Measurements from ENCODE around the gene CT47C1. TPM values are rescaled to one million over a fixed set of nuclear protein-coding genes. Genes with fewer than 3 reads are reported as not detected.
A peak's percentile ranks its signal among the peaks of the same experiment; 100 is the strongest.

The CT47C1 gene
- total RNA-seq, 1 donor from 2014 or later, result not detected

- no peak for DNase-seq (ENCODE audit: low read depth)
- Histone ChIP-seq H3K36me3 (ENCODE audit: control insufficient read depth, insufficient read depth, low read length) (no peaks in the 10 kb centered on the region), H3K27me3 (ENCODE audit: control insufficient read depth, insufficient read depth, low read length) (no peaks in the 10 kb centered on the region), H3K4me3 (ENCODE audit: low read depth, low read length) (no peak overlapping the region)
- no peak for TF ChIP-seq CTCF (IDR thresholded peaks at IDR 0.05; ENCODE audit: insufficient read depth, low read length, severe bottlenecking)
- FAIRE-seq, result no peak
Measured at GRCh38 chrX:119045884-119046283, 26.9 kb upstream of the CT47C1 start.

- no peak for TF ChIP-seq CTCF (IDR thresholded peaks at IDR 0.05; ENCODE audit: insufficient read depth, low read length, severe bottlenecking)
- FAIRE-seq (no peak), DNase-seq (ENCODE audit: low read depth) (no peak)
Measured at GRCh38 chrX:119055687-119056086, 17.1 kb upstream of the CT47C1 start.

GRCh38 chrX:119062750-119063374 is 9.9 kb upstream of the CT47C1 start:
- TF ChIP-seq CTCF (IDR thresholded peaks at IDR 0.05; ENCODE audit: insufficient read depth, low read length, severe bottlenecking), result no peak
- H3K4me3 ChIP-seq (ENCODE audit: low read depth, low read length), result no peak overlapping the region
- H3K36me3 ChIP-seq (ENCODE audit: control insufficient read depth, insufficient read depth, low read length), result no peaks in the 10 kb centered on the region
- DNase-seq (ENCODE audit: low read depth) (peak; percentile 32), FAIRE-seq (peak; percentile 7)
- H3K27me3 ChIP-seq (ENCODE audit: control insufficient read depth, insufficient read depth, low read length), result no peaks in the 10 kb centered on the region

More at GRCh38 chrX:119055687-119056086, 17.1 kb upstream of the CT47C1 start:
- Histone ChIP-seq H3K36me3 (ENCODE audit: control insufficient read depth, insufficient read depth, low read length) (no peaks in the 10 kb centered on the region), H3K27me3 (ENCODE audit: control insufficient read depth, insufficient read depth, low read length) (no peaks in the 10 kb centered on the region), H3K4me3 (ENCODE audit: low read depth, low read length) (no peak overlapping the region)

- no peaks in the 10 kb centered on the region for H3K36me3 ChIP-seq (ENCODE audit: control insufficient read depth, insufficient read depth, low read length)
- no peak for FAIRE-seq
- DNase-seq (ENCODE audit: low read depth), result no peak
- H3K27me3 ChIP-seq (ENCODE audit: control insufficient read depth, insufficient read depth, low read length), result no peaks in the 10 kb centered on the region
- H3K4me3 ChIP-seq (ENCODE audit: low read depth, low read length), result no peak overlapping the region
- TF ChIP-seq CTCF (IDR thresholded peaks at IDR 0.05; ENCODE audit: insufficient read depth, low read length, severe bottlenecking), result no peak
Measured at GRCh38 chrX:119063428-119063827, 9.4 kb upstream of the CT47C1 start.

GRCh38 chrX:119067023-119067739 is 5.6 kb upstream of the CT47C1 start:
- Histone ChIP-seq H3K36me3 (ENCODE audit: control insufficient read depth, insufficient read depth, low read length) (no peaks in the 10 kb centered on the region), H3K4me3 (ENCODE audit: low read depth, low read length) (no peak overlapping the region), H3K27me3 (ENCODE audit: control insufficient read depth, insufficient read depth, low read length) (no peaks in the 10 kb centered on the region)
- DNase-seq (ENCODE audit: low read depth) (peak; percentile 46), FAIRE-seq (no peak)
- peak; percentile 56 for TF ChIP-seq CTCF (IDR thresholded peaks at IDR 0.05; ENCODE audit: insufficient read depth, low read length, severe bottlenecking)

All from bronchial epithelial cell (primary cell).